NOMO-1 treated with DMSO at 0.1 percent for 48 hours (cell line): ENCODE data around the gene ZNF710.

Experiments used
- DNase-seq: peaks from one replicate; lab custom pipeline; 2025; ENCODE audit not compliant: unreplicated experiment; lab: John Stamatoyannopoulos, UW

Gene ZNF710

GRCh38 chr15:90076716-90077115 lies 75.6 kb downstream of the ZNF710 start:
- no peak for DNase-seq

DNA sequence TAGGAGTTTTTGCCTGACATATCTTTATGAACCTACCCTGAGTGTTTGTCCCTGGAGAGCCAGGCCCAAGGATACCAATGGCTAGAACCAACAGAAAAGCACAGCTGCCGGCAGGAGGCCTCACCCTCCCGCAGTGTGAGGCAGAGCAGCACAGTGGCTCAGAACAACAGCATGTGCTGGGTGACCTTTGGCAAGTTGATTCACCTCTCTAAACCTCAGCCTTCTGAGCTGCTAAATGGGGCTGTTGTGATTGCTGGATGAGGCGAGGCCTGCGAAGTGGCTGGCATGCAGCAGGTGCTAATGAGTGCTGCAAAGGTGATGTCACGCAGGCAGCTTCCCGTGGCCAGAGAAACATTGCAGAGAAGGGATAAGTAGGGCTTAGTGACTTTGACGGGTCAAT lies 77.8 kb downstream of the ZNF710 start:
- no peak for DNase-seq

- DNase-seq = no peak
These were observed 78.7 kb downstream of the ZNF710 start for GRCh38 chr15:90079619-90080457.

GRCh38 chr15:90080458-90080755 lies 79.3 kb downstream of the ZNF710 start:
- DNase-seq = no peak

GRCh38 chr15:90080818-90081393 lies 79.8 kb downstream of the ZNF710 start:
- DNase-seq = no peak

GRCh38 chr15:90082140-90082715 lies 81.1 kb downstream of the ZNF710 start:
- no peak for DNase-seq

- DNase-seq = no peak
These were observed 82.3 kb downstream of the ZNF710 start for GRCh38 chr15:90083419-90083818.

GRCh38 chr15:90083954-90084607 lies 83.0 kb downstream of the ZNF710 start:
- DNase-seq = no peak

DNA sequence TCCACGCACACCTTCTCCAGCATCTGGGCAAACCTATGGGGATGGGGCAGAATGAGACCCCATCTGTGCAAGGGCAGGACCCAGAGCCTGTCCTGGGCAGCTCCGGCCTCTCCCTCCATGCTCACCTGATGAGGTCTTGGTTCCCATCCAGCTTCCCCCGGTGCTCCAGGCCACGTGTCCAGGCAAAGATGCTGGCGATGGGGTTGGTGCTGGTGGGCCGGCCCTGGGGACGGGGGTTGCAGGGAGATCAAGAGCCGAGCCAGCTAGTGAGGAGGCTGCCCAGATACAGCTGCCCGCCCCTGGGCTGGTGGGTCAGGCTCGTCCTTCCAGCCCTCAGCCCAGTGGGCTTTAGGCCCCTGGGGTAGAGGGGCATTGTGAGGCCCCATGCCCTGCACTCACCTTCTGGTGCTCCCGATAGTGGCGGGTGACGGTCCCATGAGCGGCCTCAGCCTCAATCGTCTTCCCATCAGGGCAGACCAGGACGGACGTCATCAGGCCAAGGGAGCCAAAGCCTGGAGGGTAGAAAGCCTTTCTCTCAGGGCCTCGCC lies 83.8 kb downstream of the ZNF710 start:
- no peak for DNase-seq

GRCh38 chr15:90085565-90085964 lies 84.4 kb downstream of the ZNF710 start:
- no peak for DNase-seq

DNA sequence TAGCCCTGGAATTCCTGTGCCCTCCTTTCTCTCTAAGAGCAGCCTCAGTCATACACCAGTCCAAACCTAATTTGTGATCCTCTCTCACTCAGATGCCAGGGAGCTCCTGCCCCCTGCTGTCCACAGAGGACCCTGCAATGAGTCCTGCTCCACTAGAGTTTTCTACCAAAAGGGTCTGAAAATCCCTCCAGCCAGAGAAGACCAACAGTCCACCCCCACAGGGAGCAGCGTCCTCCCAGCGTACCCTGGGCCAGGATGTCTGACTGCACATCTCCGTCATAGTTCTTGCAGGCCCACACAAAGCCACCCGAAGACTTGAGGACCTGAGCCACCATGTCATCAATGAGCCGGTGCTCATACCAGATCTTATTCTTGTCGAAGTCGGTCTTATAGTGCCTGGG lies 85.7 kb downstream of the ZNF710 start:
- DNase-seq = peak; percentile 41

- no peak for DNase-seq
These were observed 86.5 kb downstream of the ZNF710 start for GRCh38 chr15:90087454-90088154.

- no peak for DNase-seq
These were observed 89.2 kb downstream of the ZNF710 start for GRCh38 chr15:90090226-90090848.

- no peak for DNase-seq
These were observed 90.2 kb downstream of the ZNF710 start for GRCh38 chr15:90091156-90091931.

DNA sequence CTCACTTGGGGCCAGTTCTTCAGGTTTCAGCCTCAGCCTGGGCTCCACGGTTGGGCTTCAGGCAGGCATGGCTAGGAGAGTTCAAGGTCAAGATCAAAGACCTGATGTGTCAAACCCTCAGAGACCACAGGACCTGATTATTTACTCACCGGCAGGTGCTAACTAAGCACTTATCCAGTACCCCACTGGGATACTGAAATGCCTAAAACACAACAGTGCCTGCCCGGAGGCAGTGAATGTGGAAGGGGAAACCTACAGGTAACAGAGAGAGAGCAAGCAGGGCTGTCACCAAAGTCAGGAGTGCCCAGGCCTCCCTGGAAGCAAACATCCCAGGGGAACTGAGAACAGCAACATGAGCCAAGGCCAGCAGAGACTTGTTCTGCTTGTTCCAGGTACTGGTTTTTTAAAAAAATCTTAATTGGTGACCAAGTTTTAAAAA lies 94.4 kb downstream of the ZNF710 start:
- no peak for DNase-seq

DNA sequence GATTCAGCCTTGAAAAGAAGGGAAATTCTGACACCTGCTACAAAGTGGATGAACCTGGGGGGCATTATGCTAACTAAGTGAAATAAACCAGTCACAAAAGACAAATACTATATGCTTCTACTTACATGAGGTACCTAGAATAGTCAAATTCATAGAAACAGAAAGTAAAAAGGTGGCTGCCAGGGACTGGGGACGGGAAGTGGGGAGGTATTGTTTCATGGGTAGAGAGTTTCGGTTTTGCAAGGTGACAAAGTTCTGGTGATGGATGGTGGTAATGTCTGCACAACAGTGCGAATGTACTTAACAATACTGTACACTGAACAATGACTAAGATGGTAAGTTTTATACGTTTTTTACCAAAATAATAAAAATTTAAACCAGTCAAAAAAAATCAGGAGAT lies 96.4 kb downstream of the ZNF710 start:
- peak; percentile 90 for DNase-seq

DNA sequence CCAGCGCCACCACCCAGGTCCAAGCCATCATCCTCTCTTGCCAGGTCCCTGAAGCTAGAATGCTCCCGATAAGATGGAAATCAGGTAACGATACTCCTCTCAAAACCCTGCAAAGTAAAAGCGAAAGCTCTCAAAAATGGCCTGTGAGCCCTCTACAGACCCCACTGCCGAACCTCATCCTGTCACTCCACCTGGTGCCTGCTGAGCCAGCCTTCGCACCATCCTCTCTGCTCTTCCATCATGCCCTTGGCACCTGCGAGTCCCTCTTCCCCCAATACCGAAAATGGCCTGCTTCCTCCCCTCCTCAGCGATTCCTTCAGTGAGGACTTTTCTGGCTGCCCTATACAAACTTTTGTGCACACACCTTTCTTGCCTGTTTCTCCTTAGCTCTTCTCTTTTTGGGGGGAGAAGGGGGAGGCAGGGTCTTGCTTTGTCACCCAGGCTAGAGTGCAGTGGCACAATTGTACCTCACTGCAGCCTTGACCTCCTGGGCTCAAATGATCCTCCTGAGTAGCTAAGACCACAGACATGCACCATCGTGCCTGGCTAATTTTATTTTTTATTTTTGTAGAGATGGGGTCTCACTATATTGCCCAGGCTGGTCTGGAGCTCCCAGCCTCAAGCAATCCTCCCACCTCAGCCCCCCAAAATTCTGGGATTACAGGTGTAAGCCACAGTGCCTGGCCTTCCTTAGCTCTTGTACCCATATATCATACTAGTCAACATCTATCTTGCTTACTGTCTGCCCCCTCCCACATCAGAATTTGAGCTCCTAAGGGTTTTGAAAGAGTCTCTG lies 98.1 kb downstream of the ZNF710 start:
- DNase-seq = no peak

DNA sequence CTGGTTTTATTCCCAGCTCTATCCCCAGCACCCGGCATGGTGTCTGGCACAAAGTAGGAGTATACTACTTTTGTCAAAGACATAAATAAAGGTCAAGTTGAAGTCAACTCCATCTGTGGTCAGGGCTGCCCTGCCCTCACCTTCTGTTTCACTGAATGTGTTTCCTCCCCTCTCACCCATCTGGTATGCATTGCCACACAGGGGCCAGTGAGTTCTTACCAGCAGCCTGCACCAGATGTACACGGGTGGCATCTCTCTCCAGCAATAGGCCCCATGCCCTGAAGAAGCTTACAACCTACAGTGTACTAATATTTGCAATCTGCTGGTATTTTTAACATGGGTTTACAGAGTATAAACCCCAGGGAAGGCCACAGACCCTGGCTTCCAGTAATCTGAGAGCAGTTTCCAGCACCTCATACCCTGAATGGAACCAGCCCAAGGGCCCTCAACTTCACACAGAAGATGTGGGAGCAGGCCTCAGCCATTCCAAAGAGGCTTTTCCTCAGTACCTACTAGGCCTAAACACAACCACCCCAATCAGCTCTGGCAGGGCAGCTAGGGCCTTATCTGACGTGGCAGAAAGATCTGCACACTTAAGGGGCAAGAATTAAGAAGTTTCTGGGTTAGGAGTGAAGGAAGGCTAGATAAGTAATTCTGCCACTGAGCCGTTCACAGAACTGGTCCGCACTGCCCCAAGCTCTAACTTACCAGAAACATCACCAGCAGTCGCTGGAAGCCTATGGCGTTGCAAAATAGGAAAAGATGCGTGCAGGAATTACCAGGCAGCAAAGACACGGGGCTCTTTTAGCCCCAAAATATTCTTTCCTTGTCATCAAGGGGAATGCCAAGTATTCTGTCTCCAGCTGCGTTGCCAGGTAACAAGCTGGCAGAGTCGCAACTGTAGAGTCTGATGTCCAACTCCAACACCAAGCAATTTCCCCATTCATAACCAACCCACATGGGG lies 99.0 kb downstream of the ZNF710 start:
- peak; percentile 7 for DNase-seq
